SKM-1 (cell line): ENCODE data around the gene CDH9.

Experiments used
- DNase-seq: peaks from one replicate; lab custom pipeline; 2025; ENCODE audit not compliant: unreplicated experiment; lab: John Stamatoyannopoulos, UW

Gene CDH9

DNA sequence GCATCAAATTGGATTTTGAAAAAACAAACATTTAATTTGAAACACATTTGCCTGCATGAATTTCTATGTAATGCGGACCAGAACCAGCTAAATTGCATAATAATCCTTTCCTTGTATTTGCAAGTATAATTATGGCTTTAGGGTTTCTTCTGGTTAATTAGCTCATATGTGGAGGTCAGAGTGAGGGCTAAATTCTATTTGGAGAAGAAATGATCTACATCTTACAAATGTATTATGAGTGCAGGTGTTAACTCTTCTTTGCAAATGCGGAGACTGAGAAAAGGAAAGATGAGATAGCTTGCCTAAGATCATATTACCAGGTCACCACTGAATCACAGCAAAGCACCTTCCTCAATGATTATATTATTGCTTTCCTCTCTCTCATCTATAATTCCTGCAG lies 194.7 kb downstream of the CDH9 start:
- no peak for DNase-seq

DNA sequence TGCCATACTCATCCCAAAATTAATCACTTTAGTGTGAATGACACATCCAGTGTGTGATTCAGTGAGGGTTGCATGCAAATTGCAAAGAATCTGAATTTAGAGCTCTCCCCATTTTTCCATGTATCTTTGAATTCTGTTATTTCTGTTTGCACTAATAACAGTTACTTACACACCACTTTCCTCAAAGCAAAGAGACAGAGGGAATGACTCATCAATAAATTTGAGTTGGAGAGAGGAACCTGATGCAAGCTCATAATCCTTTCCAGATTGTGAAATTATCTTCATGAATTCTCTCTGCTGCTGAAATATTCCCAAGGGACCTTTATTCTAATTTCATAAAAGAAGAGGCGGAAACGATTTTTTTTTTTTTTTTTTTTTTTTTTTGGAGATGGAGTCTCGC lies 204.8 kb downstream of the CDH9 start:
- no peak for DNase-seq
